Smooth muscle cell of the pulmonary artery (primary cell): ENCODE measurements around the gene ZNF740. TPM values are rescaled to one million over a fixed set of nuclear protein-coding genes. Genes with fewer than 3 reads are reported as not detected.

ENCODE experiments used
- total RNA-seq: library from RNA; depleted of rRNA; stranded (reverse); fragments of >200 nt; gene quantifications from 2 replicates; pipeline ENCODE4 v1.2.3, GENCODE V29; 2014

ZNF740 gene, protein sequence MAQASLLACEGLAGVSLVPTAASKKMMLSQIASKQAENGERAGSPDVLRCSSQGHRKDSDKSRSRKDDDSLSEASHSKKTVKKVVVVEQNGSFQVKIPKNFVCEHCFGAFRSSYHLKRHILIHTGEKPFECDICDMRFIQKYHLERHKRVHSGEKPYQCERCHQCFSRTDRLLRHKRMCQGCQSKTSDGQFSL
- 14.8 and 15.4 TPM in 2 replicates for total RNA-seq

DNA sequence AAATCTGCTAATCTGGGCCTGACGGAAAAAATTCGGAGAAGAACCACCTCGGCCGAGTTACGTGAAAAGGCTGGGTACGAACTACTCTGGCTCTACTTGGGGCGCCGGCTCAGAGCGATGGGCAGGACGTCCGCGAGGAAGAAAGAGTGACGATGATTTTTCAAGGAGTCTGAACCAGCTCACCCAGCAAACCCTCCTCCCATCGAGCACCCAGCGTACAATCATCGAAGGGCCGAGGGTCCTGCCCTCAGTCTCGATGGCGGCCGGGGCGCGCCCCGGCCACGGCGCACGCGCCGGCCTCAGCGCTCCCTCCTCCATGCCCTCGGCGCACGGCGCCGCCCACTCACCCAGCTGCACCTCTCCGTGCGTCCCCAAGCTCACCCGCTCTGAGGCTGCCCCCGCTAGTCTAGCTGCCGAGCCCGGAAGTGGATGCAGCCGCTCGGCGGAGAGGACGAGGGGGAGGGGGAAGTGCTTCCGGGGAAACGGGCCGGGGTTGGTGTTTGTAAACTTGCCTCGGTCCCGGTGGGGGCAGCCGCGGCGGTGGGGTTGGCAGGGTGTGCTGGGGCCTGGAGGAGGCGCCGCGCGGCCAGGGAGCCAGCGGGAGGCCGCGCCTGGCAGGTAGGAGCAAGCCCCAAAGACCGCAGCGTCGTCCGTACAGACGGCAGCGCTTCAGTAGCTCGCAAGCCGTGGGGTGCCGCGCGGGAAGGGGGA is at the start of gene ZNF740, which contains the start of gene CSAD:
Gene ZNF740 (plus strand): TSS at position 503 of the 711 bp plus-strand sequence. CDS start 1,262 bp downstream, outside the sequence.
Gene CSAD (minus strand): TSS at position 706 of the 711 bp plus-strand sequence. CDS start 7,455 bp downstream, outside the sequence.

DNA sequence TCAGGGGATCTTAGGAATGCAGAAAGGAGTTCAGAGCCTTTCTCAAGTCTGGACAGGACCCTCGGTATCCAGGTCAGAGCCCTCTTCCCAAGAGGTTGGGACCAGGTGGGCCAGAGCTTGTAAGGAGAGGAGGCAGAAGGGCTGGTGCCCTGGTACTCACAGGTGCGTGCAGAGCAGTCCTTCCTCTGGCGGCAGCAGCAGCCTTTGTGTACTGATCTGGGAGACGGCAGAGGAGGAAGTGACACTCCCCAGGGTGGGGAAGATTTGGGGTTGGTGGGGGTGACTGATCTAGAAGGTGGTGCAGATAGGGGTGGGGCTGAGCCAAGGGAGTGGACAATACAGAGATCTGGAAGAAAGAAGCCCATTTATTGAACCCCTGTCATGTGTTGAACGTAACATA is 26.5 kb downstream of the ZNF740 start, which contains the start of gene ITGB7:
Gene ITGB7 (minus strand): TSS at position 210 of the 400 bp plus-strand sequence. CDS start 6,808 bp downstream, outside the sequence.

DNA sequence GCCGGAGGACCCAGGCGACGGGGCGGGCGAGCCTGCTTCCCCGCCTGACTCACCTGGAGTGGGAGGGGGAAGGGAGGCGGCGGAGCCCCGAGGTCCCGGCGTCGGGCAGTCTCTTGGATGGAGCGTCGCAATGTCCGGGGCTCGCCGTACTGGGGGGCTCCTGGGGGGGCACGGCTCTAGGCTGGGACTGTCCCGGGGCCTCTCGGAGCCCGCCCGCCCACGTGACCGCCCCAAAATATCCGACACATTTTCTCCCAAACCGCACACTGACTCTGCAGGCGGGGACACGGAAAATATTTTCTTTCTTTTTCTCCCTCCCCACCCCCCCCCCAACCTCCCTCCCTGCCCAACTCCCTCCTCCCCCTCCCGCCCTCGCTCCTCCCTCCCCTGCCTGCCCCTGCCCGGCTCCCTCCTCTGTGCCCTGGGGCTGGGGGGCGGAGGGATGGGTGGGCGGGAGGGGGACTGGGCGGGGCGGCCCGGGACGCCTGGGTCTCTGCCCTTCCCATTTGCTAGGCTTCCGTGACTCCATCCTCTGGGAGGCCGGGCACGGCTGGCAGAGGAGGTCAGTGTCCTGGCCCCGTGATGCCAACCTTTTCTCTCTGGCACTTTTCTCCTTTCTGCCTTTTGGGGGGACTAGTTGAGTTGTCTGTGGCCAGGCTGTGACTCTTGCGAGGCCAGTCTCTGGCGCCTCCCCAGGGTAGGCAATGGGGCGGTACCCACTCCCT is 51.6 kb downstream of the ZNF740 start, which contains the start of gene RARG:
Gene RARG (minus strand): TSS at position 289 of the 725 bp plus-strand sequence. CDS start 4,664 bp downstream, outside the sequence.

Other genes with a start within 250 kb of the ZNF740 start
- gene KRT18, start 231.6 kb upstream of the ZNF740 start, total RNA-seq = 19.9 and 35.7 TPM in 2 replicates
- gene EIF4B, start 174.3 kb upstream of the ZNF740 start, total RNA-seq = 1,099 and 1,143 TPM in 2 replicates
- 38.4 and 61.1 TPM in 2 replicates for gene TNS2, start 130.7 kb upstream of the ZNF740 start, total RNA-seq
- gene SPRYD3, start 101.3 kb upstream of the ZNF740 start, total RNA-seq = 25.8 and 35.8 TPM in 2 replicates
- gene IGFBP6, start 83.1 kb upstream of the ZNF740 start, total RNA-seq = 417 and 460 TPM in 2 replicates
- not detected in 2 replicates for gene SOAT2, start 77.2 kb upstream of the ZNF740 start, total RNA-seq
- 13.2 and 20.6 TPM in 2 replicates for gene CSAD, start 203 bp downstream of the ZNF740 start, total RNA-seq
- gene ITGB7, start 26.5 kb downstream of the ZNF740 start, total RNA-seq = 0.40 and 0.52 TPM in 2 replicates
- 40.9 and 47.0 TPM in 2 replicates for gene RARG, start 51.5 kb downstream of the ZNF740 start, total RNA-seq
- 2.3 and 2.6 TPM in 2 replicates for gene ESPL1, start 87.6 kb downstream of the ZNF740 start, total RNA-seq
- gene PFDN5, start 114.8 kb downstream of the ZNF740 start, total RNA-seq = 311 and 472 TPM in 2 replicates
- 32.3 and 40.7 TPM in 2 replicates for gene MYG1, start 119.0 kb downstream of the ZNF740 start, total RNA-seq
- gene AAAS, start 140.9 kb downstream of the ZNF740 start, total RNA-seq = 36.3 and 42.9 TPM in 2 replicates
- not detected in 2 replicates for gene SP7, start 155.6 kb downstream of the ZNF740 start, total RNA-seq
- gene SP1, start 199.5 kb downstream of the ZNF740 start, total RNA-seq = 36.0 and 38.2 TPM in 2 replicates
- not detected in 2 replicates for gene AMHR2, start 243.1 kb downstream of the ZNF740 start, total RNA-seq